ENCODE data around the gene CAB39L. TPM values are rescaled to one million over a fixed set of nuclear protein-coding genes. Genes with fewer than 3 reads are reported as not detected.

The CAB39L gene
- total and polyA plus RNA-seq, 2 of the 13 experiments (the other 11 are each of a cell fraction or from before 2014, with no cell fraction given), result 3.1 to 6.1 TPM

DNA sequence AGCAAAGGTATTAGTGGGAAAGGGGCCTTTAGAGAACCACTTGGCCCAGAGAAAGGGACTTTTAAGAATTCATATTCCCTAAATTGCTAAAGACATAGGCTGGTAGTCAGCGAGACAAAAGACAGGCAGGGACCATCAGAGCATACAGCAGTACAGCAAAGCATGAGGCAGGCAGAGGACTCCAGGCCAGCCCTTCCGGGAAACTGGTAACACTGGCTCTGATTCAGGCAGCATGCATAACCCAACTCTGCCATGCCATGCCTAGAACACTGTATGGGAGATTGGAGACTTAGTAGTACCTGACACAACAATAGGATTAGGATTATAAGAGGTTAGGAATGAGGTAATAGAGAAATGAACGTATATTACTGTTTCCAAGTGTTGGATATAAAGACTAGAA is 34.9 kb downstream of the CAB39L start (continued):
- TF ChIP-seq PITX1 (CRISPR knock-in tag; IDR thresholded peaks at IDR 0.05) (no peak), ARNTL (CRISPR knock-in tag; IDR thresholded peaks at IDR 0.05) (no peak), ZNF501 (CRISPR knock-in tag; IDR thresholded peaks at IDR 0.05) (no peak), SIN3A (IDR thresholded peaks at IDR 0.05; ENCODE audit: borderline replicate concordance, low read depth, low read length) (no peak), ZNF605 (CRISPR knock-in tag; IDR thresholded peaks at IDR 0.05) (no peak), ZFP36L1 (CRISPR knock-in tag; IDR thresholded peaks at IDR 0.05) (no peak), EEA1 (CRISPR knock-in tag; IDR thresholded peaks at IDR 0.05; ENCODE audit: borderline replicate concordance) (no peak)
- TF ChIP-seq, protein P1, sequence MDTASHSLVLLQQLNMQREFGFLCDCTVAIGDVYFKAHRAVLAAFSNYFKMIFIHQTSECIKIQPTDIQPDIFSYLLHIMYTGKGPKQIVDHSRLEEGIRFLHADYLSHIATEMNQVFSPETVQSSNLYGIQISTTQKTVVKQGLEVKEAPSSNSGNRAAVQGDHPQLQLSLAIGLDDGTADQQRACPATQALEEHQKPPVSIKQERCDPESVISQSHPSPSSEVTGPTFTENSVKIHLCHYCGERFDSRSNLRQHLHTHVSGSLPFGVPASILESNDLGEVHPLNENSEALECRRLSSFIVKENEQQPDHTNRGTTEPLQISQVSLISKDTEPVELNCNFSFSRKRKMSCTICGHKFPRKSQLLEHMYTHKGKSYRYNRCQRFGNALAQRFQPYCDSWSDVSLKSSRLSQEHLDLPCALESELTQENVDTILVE (CRISPR knock-in tag; IDR thresholded peaks at IDR 0.05), result no peak

DNA sequence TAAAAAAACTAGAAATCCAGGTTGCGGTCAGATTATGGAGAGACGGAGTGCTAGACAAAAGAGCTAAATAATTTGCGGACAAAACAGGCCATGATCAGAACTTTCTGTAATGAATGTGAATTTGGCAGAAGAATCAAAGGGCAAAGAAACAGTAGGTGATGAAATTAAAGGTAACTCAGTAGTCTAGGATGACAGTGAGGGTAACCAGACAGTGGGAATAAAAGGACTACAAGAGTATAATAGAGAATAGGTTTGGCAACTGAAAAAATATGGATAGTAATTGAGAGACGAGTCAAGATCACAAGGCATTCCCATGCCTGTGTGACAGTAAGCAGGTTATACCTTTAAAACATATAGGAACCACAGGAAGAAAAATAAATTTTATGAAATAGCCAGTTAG is 35.9 kb downstream of the CAB39L start:
- H3K4me3 ChIP-seq (replicated peaks in 1 of 3; ENCODE audit: insufficient read depth in 1 of 3, low read depth in 2 of 3, low read length in 3 of 3), result no peak overlapping the region
- H3K4me2 ChIP-seq (ENCODE audit: low read depth, low read length), result no peak overlapping the region
- no peak overlapping the region for H3K27ac ChIP-seq (ENCODE audit: extremely low read length, insufficient read depth, low read length)
- no peaks in the 10 kb centered on the region for H3K4me1 ChIP-seq (ENCODE audit: insufficient read depth, low read length)
- intact Hi-C loops (cut with micrococcal nuclease; ENCODE audit: unreplicated experiment), result no loop called here
- 73% methylated on average over 4 of the region's 4 CpGs for WGBS (ENCODE audit: low lambda C conversion rate)
- no TSS peak for BruUV-seq (replicated peaks)
- ChIA-PET POLR2A (no interaction called here), CTCF (ENCODE audit: low intra/inter-chr PET ratio, low total read pairs) (no interaction called here)
- H3K79me2 ChIP-seq (ENCODE audit: insufficient read depth, low read length), result no peaks in the 10 kb centered on the region
- H3K36me3 ChIP-seq (replicated peaks in 1 of 2; ENCODE audit: control insufficient read depth in 1 of 2, insufficient read depth in 2 of 2, low read length in 2 of 2), result no peaks in the 10 kb centered on the region
- H2AFZ ChIP-seq (ENCODE audit: low read length), result no peak overlapping the region
- in situ Hi-C loops (cut with HindIII; ENCODE audit: extremely low pct_ligation_motif_present, low pct_unique_long_range_greater_than_20kb), result no loop called here
- FAIRE-seq (no peak), ATAC-seq (no peak), DNase-seq (ENCODE audit: low spot score) (no peak)
- no peaks in the 10 kb centered on the region for H3K27me3 ChIP-seq (ENCODE audit: control insufficient read depth in 1 of 2, insufficient read depth in 2 of 2, low read length in 2 of 2)
- no peaks in the 10 kb centered on the region for H3K9me3 ChIP-seq (ENCODE audit: low read length)
- H3K9ac ChIP-seq (ENCODE audit: insufficient read depth, low read depth, low read length), result no peak overlapping the region
- no peak for TF ChIP-seq ZNF441 (CRISPR knock-in tag; IDR thresholded peaks at IDR 0.05; ENCODE audit: borderline replicate concordance)
- no peak for TF ChIP-seq THAP11 (CRISPR knock-in tag; IDR thresholded peaks at IDR 0.05)
- no peaks in the 10 kb centered on the region for H4K20me1 ChIP-seq (ENCODE audit: insufficient read depth, low read length)

All from HepG2 (cell line).